Activated CD4-positive, alpha-beta T cell treated with anti-CD3 and anti-CD28 coated beads, Interleukin-2, amount 10 ng/mL, durations not matched to agents 7 days and 5 days (primary cell): ENCODE results near the gene RNF224. TPM values are rescaled to one million over a fixed set of nuclear protein-coding genes. Genes with fewer than 3 reads are reported as not detected.
A peak's percentile ranks its signal among the peaks of the same experiment; 100 is the strongest.

Source experiments
- CTCF ChIA-PET: fragments of 350-600 bp; sonication (Branson Sonifier 250); formaldehyde crosslinking; loops from one replicate; lab custom pipeline; 2021; ENCODE audit warnings: antibody characterized with exemption; lab: Charles Lee
- POLR2A ChIA-PET: fragments of 350-600 bp; sonication (Branson Sonifier 250); formaldehyde crosslinking; loops from one replicate; lab custom pipeline; 2021; ENCODE audit warnings: antibody characterized with exemption; lab: Charles Lee
- DNase-seq: peaks from one replicate; pipeline ENCODE4 v3.0.0-alpha.2; 2020
- H3K27ac Mint-ChIP-seq: one replicate; pipeline ENCODE4 v1.8.0; 2021; ENCODE audit warnings: mild to moderate bottlenecking, moderate library complexity, mixed read lengths
- H3K27me3 Mint-ChIP-seq: one replicate; pipeline ENCODE4 v1.8.0; 2021; ENCODE audit warnings: mixed read lengths
- H3K36me3 Mint-ChIP-seq: one replicate; pipeline ENCODE4 v1.8.0; 2021; ENCODE audit warnings: low read depth, mixed read lengths
- H3K4me1 Mint-ChIP-seq: one replicate; pipeline ENCODE4 v1.8.0; 2021; ENCODE audit warnings: mixed read lengths
- H3K4me3 Mint-ChIP-seq: one replicate; pipeline ENCODE4 v1.8.0; 2021; ENCODE audit warnings: mild to moderate bottlenecking, moderate library complexity, mixed read lengths
- H3K9me3 Mint-ChIP-seq: one replicate; pipeline ENCODE4 v1.8.0; 2021; ENCODE audit warnings: mixed read lengths
- total RNA-seq, 2 experiments: library from RNA; stranded (reverse); gene quantifications; one replicate each; pipeline ENCODE4 v1.2.3, GENCODE V29; 2021

RNF224 gene
- total RNA-seq, 2 experiments from 2014 or later = 0.10 TPM; not detected in 1

DNA sequence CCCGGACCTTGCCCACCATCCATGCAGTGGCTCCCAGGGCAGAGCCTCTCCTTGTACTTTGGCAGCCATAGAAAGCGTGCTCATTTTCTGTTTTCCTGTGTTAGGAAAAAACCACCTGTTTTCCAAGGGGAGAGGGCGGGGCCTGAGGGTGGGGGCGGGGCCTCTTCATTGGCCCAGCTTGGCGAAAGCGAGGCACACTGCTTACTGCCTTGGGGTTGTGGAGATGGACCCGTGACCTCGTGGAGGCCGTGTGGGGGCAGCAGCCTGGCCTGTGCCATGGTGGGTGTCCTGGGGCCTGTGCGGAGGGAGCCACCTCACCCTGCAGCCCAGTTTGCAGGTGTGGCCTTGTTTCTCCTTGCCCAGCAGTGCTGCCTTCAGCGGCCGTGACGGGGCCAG, 45.8 kb downstream of the RNF224 start:
- Mint-ChIP-seq H3K27ac (no peak overlapping the region), H3K27me3 (no peaks in the 10 kb centered on the region), H3K9me3 (no peaks in the 10 kb centered on the region), H3K36me3 (peaks cover 28% of the 10 kb centered on the region), H3K4me1 (peaks cover 32% of the 10 kb centered on the region), H3K4me3 (no peak overlapping the region)
- CTCF ChIA-PET = interaction anchor here (0.9 kb wide), 1 partner anchor 223 kb away, joined by 6 read pairs; no protein-coding TSS in a partner anchor
- POLR2A ChIA-PET = no interaction called here
- DNase-seq = no peak

DNA sequence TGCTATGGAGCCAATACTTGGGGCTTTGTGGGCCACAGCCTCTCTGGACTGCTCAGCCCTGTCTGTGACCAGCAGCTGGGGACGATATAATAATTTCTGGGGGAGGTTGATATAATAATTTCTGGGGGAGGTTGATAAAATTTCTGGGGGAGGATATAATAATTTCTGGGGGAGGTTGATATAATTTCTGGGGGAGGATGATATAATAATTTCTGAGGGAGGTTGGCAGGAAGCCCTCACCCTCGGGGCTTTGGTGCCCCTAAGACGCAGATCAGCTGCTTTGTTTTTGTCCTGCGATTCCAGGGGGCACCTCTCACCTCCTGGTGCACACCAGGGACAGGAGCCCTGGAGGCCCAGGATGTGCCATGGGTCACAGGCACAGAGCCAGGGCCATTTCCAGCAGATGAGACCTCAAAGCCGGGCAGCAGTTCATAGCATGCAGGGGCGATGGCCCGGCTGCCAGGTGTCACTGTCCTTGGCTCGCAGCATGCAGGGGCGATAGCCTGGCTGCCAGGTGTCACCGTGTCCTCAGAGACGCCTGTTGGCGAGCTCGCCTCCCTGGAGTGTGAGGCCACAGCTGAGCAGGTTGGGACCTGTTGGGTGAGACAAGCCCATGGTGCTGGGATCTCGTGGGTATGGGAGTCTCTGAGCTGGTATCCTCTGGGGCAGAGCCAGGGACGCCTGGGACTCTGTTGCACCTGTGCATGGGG, 46.5 kb downstream of the RNF224 start:
- H3K27me3 Mint-ChIP-seq = no peaks in the 10 kb centered on the region
- POLR2A ChIA-PET = no interaction called here
- peaks cover 31% of the 10 kb centered on the region for H3K4me1 Mint-ChIP-seq
- H3K9me3 Mint-ChIP-seq = no peaks in the 10 kb centered on the region
- no peak overlapping the region for H3K4me3 Mint-ChIP-seq
- DNase-seq = no peak
- CTCF ChIA-PET = interaction anchor here (0.8 to 0.9 kb wide), 2 partner anchors 13 to 222 kb away, joined by 4 to 6 read pairs; no protein-coding TSS in a partner anchor
- peaks cover 23% of the 10 kb centered on the region for H3K36me3 Mint-ChIP-seq
- H3K27ac Mint-ChIP-seq = no peak overlapping the region

DNA sequence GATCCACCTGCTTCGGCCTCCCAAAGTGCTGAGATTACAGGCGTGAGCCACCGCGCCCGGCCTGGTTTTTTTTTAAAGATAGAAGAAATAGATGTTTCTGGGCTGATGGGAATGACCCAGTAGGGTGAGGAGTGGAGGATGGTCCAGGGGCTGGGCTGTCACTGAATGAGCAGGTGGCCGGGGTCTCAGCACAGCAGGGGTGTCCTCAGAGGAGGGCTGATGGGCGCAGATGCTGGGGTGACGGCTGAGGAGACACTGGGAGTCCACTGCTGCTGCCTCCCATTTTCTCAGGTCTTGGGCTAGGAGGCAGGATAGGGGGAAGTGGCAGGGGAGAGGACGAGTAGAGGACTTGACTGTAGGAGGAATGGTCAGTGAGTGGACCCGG, 47.9 kb downstream of the RNF224 start:
- no peak for DNase-seq
- Mint-ChIP-seq H3K27ac (peak overlapping the region; percentile 4), H3K4me3 (no peak overlapping the region), H3K4me1 (peaks cover 27% of the 10 kb centered on the region), H3K36me3 (peaks cover 13% of the 10 kb centered on the region), H3K9me3 (no peaks in the 10 kb centered on the region), H3K27me3 (no peaks in the 10 kb centered on the region)
- ChIA-PET CTCF (interaction anchor here (0.9 kb wide), 1 partner anchor 10 kb away, joined by 4 read pairs; no protein-coding TSS in a partner anchor), POLR2A (no interaction called here)

DNA sequence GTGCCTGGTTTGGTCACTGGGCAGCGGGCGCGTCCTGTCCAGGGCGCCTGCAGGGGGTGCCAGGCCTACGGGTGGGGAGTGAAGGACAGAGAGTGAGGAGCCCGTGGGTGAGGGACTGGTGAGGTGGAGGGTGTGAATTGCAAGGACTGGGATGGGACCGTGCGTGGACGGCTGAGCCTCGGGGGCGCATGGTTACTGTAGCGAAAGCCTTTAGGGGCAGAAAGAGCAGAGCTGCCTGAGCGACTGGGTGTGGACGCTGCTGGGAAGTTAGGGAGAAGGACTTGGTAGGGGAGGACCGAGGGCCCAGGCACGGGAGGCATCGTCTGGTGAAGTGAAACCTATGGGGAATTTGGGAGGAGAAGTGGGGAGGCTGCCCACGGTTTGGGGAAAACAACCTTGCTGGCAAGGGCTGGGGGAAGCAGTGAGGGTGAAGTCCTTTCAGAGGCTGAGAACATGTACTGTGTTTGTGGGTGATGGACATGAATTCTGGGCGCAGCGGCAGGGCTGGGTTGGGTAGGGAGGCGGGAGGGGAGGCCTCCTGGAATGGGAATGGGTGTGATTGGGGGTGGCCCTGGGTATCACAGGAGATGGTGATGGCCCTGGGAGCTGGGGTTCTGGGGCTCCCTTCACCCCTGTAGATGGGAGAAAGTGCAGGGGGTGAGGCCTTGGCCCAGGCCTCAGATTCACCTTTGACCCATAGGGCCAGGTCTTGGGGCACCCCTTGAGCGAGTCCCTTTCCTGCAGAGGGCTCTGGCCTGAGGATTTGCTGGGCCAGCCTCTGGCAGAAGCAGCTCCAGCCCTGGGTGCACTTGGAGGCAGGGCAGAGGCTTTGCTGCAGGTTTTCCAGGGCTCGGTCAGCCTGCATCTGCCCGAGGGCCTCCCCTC, 48.5 kb downstream of the RNF224 start:
- H3K4me3 Mint-ChIP-seq = no peak overlapping the region
- POLR2A ChIA-PET = no interaction called here
- no peaks in the 10 kb centered on the region for H3K9me3 Mint-ChIP-seq
- CTCF ChIA-PET = interaction anchor here (1.5 kb wide), 1 partner anchor 21 kb away, joined by 4 read pairs; the partner anchor contains the start of gene NELFB
- H3K4me1 Mint-ChIP-seq = peaks cover 27% of the 10 kb centered on the region
- no peaks in the 10 kb centered on the region for H3K27me3 Mint-ChIP-seq
- H3K27ac Mint-ChIP-seq = peak overlapping the region; percentile 4
- no peak for DNase-seq
- peaks cover 13% of the 10 kb centered on the region for H3K36me3 Mint-ChIP-seq

DNA sequence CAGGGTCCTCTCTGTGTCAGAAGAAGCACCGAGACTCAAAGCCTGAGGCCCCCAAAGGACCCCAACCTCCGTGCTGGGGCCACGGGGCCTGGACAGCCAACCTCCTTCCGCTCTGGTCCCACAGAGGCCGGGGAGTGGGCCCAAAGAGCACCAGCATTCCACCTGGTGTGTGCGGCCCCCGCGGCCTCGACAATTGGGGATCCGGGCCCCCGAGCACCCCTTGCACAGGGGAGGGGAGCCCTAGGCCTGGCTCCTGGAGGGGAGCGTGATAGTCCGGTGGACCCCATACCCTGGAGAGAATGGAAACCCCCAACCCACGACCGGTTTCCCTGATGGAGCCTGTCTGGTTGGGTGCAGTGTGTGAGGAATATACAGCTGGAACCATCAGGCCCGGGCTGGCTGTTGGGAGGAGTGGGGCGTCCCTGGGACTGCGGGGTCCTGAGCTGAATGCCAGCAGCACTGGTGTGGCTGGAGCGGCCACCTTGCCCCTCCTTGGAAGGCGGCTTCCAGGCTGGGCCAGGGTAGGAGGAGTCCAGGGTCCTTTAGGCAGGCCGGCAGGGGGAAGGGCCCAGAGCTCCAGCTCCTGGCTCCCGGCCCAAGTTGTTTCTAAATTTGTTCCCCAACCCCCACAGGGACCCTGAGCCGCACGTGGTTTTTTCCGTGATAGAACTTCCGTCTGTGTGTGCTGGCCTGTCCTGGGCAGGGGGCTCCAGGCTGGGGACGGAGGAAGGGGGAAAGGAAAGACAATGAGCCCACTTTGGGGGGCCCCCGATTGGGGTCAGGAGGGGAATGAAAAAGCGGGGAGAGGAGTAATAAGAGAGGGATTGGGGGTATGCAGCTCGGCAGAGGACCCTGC, 49.4 kb downstream of the RNF224 start:
- Mint-ChIP-seq H3K27ac (no peak overlapping the region), H3K36me3 (peaks cover 8% of the 10 kb centered on the region), H3K9me3 (no peaks in the 10 kb centered on the region), H3K4me3 (peak overlapping the region; percentile 36), H3K4me1 (peaks cover 18% of the 10 kb centered on the region), H3K27me3 (no peaks in the 10 kb centered on the region)
- ChIA-PET CTCF (interaction anchor here (1.2 to 1.5 kb wide), 3 partner anchors 10 to 26 kb away, joined by 3 to 5 read pairs (median 4); partner anchors contain the start of genes NELFB and NRARP), POLR2A (no interaction called here)
- DNase-seq = no peak

DNA sequence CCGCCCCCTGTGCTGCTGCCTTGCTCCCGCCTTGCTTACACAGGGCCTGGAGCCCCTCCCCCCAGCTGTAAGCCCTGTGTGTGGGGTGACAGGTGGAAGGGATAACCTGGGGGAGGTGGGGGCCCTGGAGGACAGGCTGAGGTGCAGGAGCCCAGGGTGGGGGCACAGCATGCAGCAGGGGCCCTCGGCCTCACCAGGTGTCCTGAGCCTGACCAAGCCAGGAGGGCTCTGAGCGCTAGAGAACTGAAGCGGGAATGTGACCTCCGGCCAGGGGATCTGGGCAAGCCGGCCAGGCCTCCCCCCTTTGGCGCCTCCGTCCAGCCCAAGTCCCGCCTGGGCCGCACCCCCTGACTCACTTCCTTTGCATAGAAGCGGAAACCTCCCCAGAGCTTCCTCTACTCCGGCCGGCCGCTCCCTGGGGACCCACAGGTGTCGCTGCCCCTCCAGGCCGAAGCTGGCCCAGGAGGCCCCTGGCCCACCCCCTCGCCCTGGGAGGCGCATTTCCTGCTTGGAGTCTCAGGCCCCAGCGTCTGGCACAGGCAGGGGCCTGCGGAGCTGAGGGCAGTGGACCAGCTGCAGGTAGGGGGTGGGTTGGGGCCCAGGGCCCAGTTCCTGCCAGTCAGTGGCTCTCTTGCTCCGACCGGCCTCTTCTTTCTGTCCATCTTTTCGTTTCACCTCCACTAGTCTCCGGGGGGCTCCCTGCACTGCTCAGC, 50.2 kb downstream of the RNF224 start, which contains the start of gene TOR4A:
TSS of gene TOR4A (plus strand) at position 398 of the 713 bp plus-strand sequence. CDS start 964 bp downstream, outside the sequence.
- peaks cover 15% of the 10 kb centered on the region for H3K4me1 Mint-ChIP-seq
- DNase-seq = peak; percentile 42
- H3K9me3 Mint-ChIP-seq = no peaks in the 10 kb centered on the region
- H3K27ac Mint-ChIP-seq = peak within 1 kb of the TSS; percentile 50
- peak within 1 kb of the TSS; percentile 75 for H3K4me3 Mint-ChIP-seq
- ChIA-PET CTCF (interaction anchor here (1.2 to 1.5 kb wide), 3 partner anchors 9 to 25 kb away, joined by 3 to 5 read pairs (median 4); partner anchors contain the start of genes NELFB and NRARP), POLR2A (no interaction called here)
- peaks cover 1% of the 10 kb centered on the region for H3K27me3 Mint-ChIP-seq
- peaks cover 8% of the 10 kb centered on the region for H3K36me3 Mint-ChIP-seq

DNA sequence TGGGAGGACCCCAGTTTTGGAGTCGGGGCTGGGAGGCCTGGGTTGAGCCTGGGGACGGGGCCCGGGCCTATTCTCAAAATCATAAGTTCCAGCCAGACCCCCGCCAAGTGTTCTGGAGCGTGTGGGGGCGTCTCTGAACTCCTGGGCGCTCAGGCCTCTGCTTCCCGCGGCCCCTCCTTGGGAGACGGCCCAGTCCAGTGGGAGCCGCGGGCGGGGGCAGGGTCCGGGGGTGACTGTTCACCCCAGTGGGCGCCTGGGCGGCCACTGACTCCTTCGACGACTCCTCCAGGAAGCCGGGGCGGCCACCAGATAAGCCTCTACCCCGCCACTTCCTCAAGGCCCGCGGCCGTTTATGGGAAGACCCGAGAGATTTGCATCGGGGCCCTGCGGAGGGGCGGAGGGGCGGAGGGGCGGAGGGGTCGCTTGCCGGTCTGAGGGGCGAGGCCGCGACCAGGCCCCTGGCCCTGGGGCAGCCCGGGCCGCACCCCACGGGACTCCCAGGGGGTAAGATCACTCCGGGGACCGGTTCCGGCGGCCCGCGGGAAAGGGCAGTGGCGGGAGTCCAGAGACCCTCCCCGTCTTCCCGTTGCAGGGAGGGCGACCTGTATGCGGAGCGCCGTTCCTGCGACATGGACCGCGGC, 50.9 kb downstream of the RNF224 start:
- ChIA-PET POLR2A (no interaction called here), CTCF (interaction anchor here (1.2 to 1.4 kb wide), 2 partner anchors 9 to 24 kb away, joined by 3 to 5 read pairs; partner anchors contain the start of gene NRARP)
- H3K4me3 Mint-ChIP-seq = peak overlapping the region; percentile 75
- no peaks in the 10 kb centered on the region for H3K9me3 Mint-ChIP-seq
- peaks cover 2% of the 10 kb centered on the region for H3K27me3 Mint-ChIP-seq
- peaks cover 16% of the 10 kb centered on the region for H3K4me1 Mint-ChIP-seq
- DNase-seq = no peak
- peaks cover 8% of the 10 kb centered on the region for H3K36me3 Mint-ChIP-seq
- no peak overlapping the region for H3K27ac Mint-ChIP-seq

Other genes starting within 250 kb of the RNF224 start
- gene PTGDS, start 250.0 kb upstream of the RNF224 start, total RNA-seq = 10 to 100 TPM; 22.1 to 24.0 TPM
- under 1 TPM; 0.48 to 0.67 TPM for gene LCNL1, start 244.5 kb upstream of the RNF224 start, total RNA-seq
- 10 to 100 TPM; 80.2 to 98.4 TPM for gene PAXX, start 235.1 kb upstream of the RNF224 start, total RNA-seq
- gene CLIC3, start 230.9 kb upstream of the RNF224 start, total RNA-seq = 1 to 10 TPM; 2.6 to 4.4 TPM
- 10 to 100 TPM; 67.7 to 70.3 TPM for gene ABCA2, start 199.3 kb upstream of the RNF224 start, total RNA-seq
- 10 to 100 TPM in 1 of 2 experiments, 1 to 10 TPM in 1; 8.9 to 10.3 TPM for gene FUT7, start 195.4 kb upstream of the RNF224 start, total RNA-seq
- gene NPDC1, start 181.3 kb upstream of the RNF224 start, total RNA-seq = 10 to 100 TPM; 35.5 to 41.4 TPM
- not detected for gene ENTPD2, start 173.4 kb upstream of the RNF224 start, total RNA-seq
- 10 to 100 TPM; 33.8 to 40.6 TPM for gene SAPCD2, start 156.9 kb upstream of the RNF224 start, total RNA-seq
- 10 to 100 TPM; 19.1 to 21.9 TPM for gene UAP1L1, start 150.0 kb upstream of the RNF224 start, total RNA-seq
- 10 to 100 TPM; 43.0 to 55.0 TPM for gene MAN1B1, start 140.5 kb upstream of the RNF224 start, total RNA-seq
- gene DPP7, start 112.8 kb upstream of the RNF224 start, total RNA-seq = 100 to 1,000 TPM; 206 to 259 TPM
- gene GRIN1, start 88.3 kb upstream of the RNF224 start, total RNA-seq = under 1 TPM in 1 of 2 experiments, not detected in 1; 0.05 TPM
- gene LRRC26, start 57.5 kb upstream of the RNF224 start, total RNA-seq = not detected
- gene TMEM210, start 55.4 kb upstream of the RNF224 start, total RNA-seq = not detected
- 10 to 100 TPM; 61.3 to 76.1 TPM for gene ANAPC2, start 38.9 kb upstream of the RNF224 start, total RNA-seq
- gene SSNA1, start 38.8 kb upstream of the RNF224 start, total RNA-seq = 10 to 100 TPM; 74.8 to 81.3 TPM
- 1 to 10 TPM; 8.9 TPM for gene TPRN, start 26.8 kb upstream of the RNF224 start, total RNA-seq
- gene TMEM203, start 21.9 kb upstream of the RNF224 start, total RNA-seq = 10 to 100 TPM; 28.5 to 34.0 TPM
- 10 to 100 TPM; 38.4 to 44.2 TPM for gene NDOR1, start 21.8 kb upstream of the RNF224 start, total RNA-seq
- gene RNF208, start 5.3 kb upstream of the RNF224 start, total RNA-seq = 1 to 10 TPM; 2.1 to 2.7 TPM
- gene CYSRT1, start 2.3 kb upstream of the RNF224 start, total RNA-seq = under 1 TPM; 0.35 to 0.72 TPM
- not detected for gene SLC34A3, start 3.4 kb downstream of the RNF224 start, total RNA-seq
- 100 to 1,000 TPM; 355 to 382 TPM for gene TUBB4B, start 13.8 kb downstream of the RNF224 start, total RNA-seq
- not detected for gene STPG3, start 23.8 kb downstream of the RNF224 start, total RNA-seq
- 10 to 100 TPM; 54.1 to 66.6 TPM for gene NELFB, start 27.8 kb downstream of the RNF224 start, total RNA-seq
- 1 to 10 TPM; 6.0 to 7.1 TPM for gene TOR4A, start 50.2 kb downstream of the RNF224 start, total RNA-seq
- under 1 TPM; 0.32 to 0.44 TPM for gene NRARP, start 74.8 kb downstream of the RNF224 start, total RNA-seq
- gene EXD3, start 195.7 kb downstream of the RNF224 start, total RNA-seq = 10 to 100 TPM; 10.3 to 13.2 TPM
- gene NOXA1, start 195.9 kb downstream of the RNF224 start, total RNA-seq = 1 to 10 TPM in 1 of 2 experiments, under 1 TPM in 1; 0.46 to 1.1 TPM
- not detected for gene ENTPD8, start 213.9 kb downstream of the RNF224 start, total RNA-seq
- 10 to 100 TPM; 57.6 to 60.3 TPM for gene NSMF, start 231.8 kb downstream of the RNF224 start, total RNA-seq